Central memory CD8-positive, alpha-beta T cell (primary cell): ENCODE results near the gene AURKA.

Experiments
- ATAC-seq: fragments of 150-1000 bp; cut with Tn5 transposase; replicated peaks from 2 replicates; pipeline ENCODE4 v1.10.0; 2022; ENCODE audit warnings: mild to moderate bottlenecking, moderate FRiP score, moderate number of reproducible peaks; ENCODE audit not compliant: poor library complexity, severe bottlenecking; ENCODE audit errors: extremely low read depth
- DNase-seq, 2 donors: peaks; one replicate each; pipeline ENCODE4 v3.0.0; 2021; ENCODE audit warnings: low spot score in 2 of 2
- H3K27ac Mint-ChIP-seq: one replicate; pipeline ENCODE4 v1.8.0; 2022; ENCODE audit warnings: low read depth, mild to moderate bottlenecking, moderate library complexity, mixed read lengths
- H3K27me3 Mint-ChIP-seq: one replicate; pipeline ENCODE4 v1.8.0; 2022; ENCODE audit warnings: mixed read lengths
- H3K36me3 Mint-ChIP-seq: one replicate; pipeline ENCODE4 v1.8.0; 2022; ENCODE audit warnings: mild to moderate bottlenecking, moderate library complexity, mixed read lengths; ENCODE audit not compliant: insufficient read depth
- H3K4me1 Mint-ChIP-seq: one replicate; pipeline ENCODE4 v1.8.0; 2022; ENCODE audit warnings: mixed read lengths
- H3K4me3 Mint-ChIP-seq: one replicate; pipeline ENCODE4 v1.8.0; 2022; ENCODE audit warnings: mild to moderate bottlenecking, moderate library complexity, mixed read lengths
- H3K9me3 Mint-ChIP-seq: one replicate; pipeline ENCODE4 v1.8.0; 2022; ENCODE audit warnings: mixed read lengths

AURKA gene

GRCh38 chr20:56392132-56392880 is at the start of gene AURKA, which contains the start of gene CSTF1:
TSS of gene AURKA (minus strand) at chr20:56392215. CDS start at chr20:56388197, 4,018 bp downstream.
TSS of gene CSTF1 (plus strand) at chr20:56392645. CDS start at chr20:56395553, 2,908 bp downstream.
- no peak within 1 kb of the TSS for H3K4me3 Mint-ChIP-seq
- ATAC-seq (peak; percentile 88), DNase-seq (peak; percentile 98)
- no peaks in the 10 kb centered on the region for H3K9me3 Mint-ChIP-seq
- H3K27ac Mint-ChIP-seq, result no peak within 1 kb of the TSS
- H3K36me3 Mint-ChIP-seq, result peaks cover 22% of the 10 kb centered on the region
- peaks cover 23% of the 10 kb centered on the region for H3K4me1 Mint-ChIP-seq
- no peaks in the 10 kb centered on the region for H3K27me3 Mint-ChIP-seq

GRCh38 chr20:56440346-56441007 is 48.5 kb upstream of the AURKA start:
- Mint-ChIP-seq H3K9me3 (no peaks in the 10 kb centered on the region), H3K4me1 (peaks cover 42% of the 10 kb centered on the region), H3K27ac (peak overlapping the region; percentile 50), H3K36me3 (peaks cover 10% of the 10 kb centered on the region), H3K4me3 (peak overlapping the region; percentile 55), H3K27me3 (no peaks in the 10 kb centered on the region)
- DNase-seq (peak in 1 of 2 donors; percentile 35), ATAC-seq (peak; percentile 68)

DNA sequence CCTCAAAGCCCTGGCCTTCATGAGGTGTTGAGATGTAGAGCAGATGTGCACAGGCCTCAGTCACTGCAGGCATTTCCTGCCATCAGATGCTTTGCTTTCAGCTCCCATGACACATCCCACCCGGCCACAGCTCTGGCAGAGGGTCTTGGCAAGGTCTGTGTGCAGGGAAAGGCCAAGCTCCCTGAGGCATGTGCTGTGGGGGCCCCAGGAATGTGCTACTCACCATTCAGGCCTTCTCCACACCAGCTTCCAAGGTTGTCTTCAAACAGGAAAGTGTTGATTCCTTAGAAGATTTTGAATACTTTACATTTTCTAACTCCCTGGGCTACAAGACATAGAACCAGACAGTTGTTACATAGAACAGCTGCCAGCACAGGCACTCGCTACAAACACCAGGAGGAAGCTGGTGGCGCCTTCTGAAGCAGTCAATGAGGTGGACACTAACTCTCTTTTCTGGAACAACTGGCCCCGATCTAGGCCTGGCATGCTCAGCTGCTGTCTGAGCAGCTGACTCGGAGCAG is 47.8 kb upstream of the AURKA start:
- H3K4me1 Mint-ChIP-seq, result peaks cover 42% of the 10 kb centered on the region
- no peaks in the 10 kb centered on the region for H3K27me3 Mint-ChIP-seq
- no peaks in the 10 kb centered on the region for H3K9me3 Mint-ChIP-seq
- ATAC-seq (no peak), DNase-seq (no peak)
- H3K27ac Mint-ChIP-seq, result peak overlapping the region; percentile 50
- H3K36me3 Mint-ChIP-seq, result peaks cover 8% of the 10 kb centered on the region
- H3K4me3 Mint-ChIP-seq, result peak overlapping the region; percentile 55

GRCh38 chr20:56438284-56438683 is 46.3 kb upstream of the AURKA start:
- H3K4me1 Mint-ChIP-seq, result peaks cover 50% of the 10 kb centered on the region
- H3K9me3 Mint-ChIP-seq, result no peaks in the 10 kb centered on the region
- no peak overlapping the region for H3K4me3 Mint-ChIP-seq
- no peak for ATAC-seq
- peaks cover 8% of the 10 kb centered on the region for H3K36me3 Mint-ChIP-seq
- H3K27me3 Mint-ChIP-seq, result no peaks in the 10 kb centered on the region
- DNase-seq, result no peak
- H3K27ac Mint-ChIP-seq, result peak overlapping the region; percentile 79

GRCh38 chr20:56437196-56437960 is 45.4 kb upstream of the AURKA start:
- DNase-seq, result no peak
- Mint-ChIP-seq H3K4me3 (no peak overlapping the region), H3K9me3 (no peaks in the 10 kb centered on the region), H3K36me3 (peaks cover 8% of the 10 kb centered on the region), H3K4me1 (peaks cover 54% of the 10 kb centered on the region), H3K27ac (no peak overlapping the region), H3K27me3 (no peaks in the 10 kb centered on the region)
- no peak for ATAC-seq

DNA sequence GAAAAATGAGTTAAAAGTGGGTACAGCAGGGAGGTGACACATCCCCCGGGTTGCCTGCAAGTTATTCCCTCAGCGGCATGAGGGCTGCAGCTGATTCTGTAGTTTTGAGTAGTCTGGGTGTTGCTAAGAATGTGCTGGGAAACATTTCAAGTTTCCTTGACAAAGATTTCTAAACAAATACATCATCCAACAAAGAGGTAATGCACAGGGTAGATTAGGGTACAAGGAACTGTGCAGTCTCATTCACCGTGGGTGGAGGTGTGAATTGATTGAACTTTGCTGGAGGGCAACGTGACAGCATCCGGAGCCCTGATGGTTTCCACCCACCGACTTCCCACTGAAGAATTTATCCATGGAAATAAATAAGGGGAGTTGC is 41.9 kb upstream of the AURKA start:
- H3K4me3 Mint-ChIP-seq, result no peak overlapping the region
- H3K4me1 Mint-ChIP-seq, result peaks cover 47% of the 10 kb centered on the region
- no peak for ATAC-seq
- H3K27me3 Mint-ChIP-seq, result no peaks in the 10 kb centered on the region
- H3K27ac Mint-ChIP-seq, result peak overlapping the region; percentile 42
- no peaks in the 10 kb centered on the region for H3K9me3 Mint-ChIP-seq
- H3K36me3 Mint-ChIP-seq, result peaks cover 12% of the 10 kb centered on the region
- DNase-seq, result no peak

GRCh38 chr20:56433221-56433879 is 41.3 kb upstream of the AURKA start:
- ATAC-seq (no peak), DNase-seq (no peak)
- Mint-ChIP-seq H3K27me3 (no peaks in the 10 kb centered on the region), H3K36me3 (peaks cover 12% of the 10 kb centered on the region), H3K9me3 (no peaks in the 10 kb centered on the region), H3K4me3 (no peak overlapping the region), H3K4me1 (peaks cover 47% of the 10 kb centered on the region), H3K27ac (peak overlapping the region; percentile 42)

DNA sequence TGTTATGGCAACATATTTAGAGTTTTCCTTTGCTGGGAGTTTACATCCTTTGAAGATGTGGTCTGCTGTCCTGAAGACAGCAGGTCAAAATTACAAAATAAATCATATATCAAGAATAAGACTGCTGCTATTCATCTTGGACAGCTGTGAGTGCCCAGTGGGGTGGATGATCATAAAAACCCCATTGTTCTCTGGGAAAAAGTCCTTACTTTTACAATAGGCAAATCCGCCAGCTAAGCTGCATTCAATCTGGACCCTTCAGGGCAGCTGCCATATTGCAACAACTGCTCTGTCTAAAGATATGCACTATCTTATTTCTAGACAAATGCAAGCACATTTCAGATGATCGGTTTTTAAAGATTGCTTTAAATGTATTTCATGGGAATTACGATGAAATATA is 39.5 kb upstream of the AURKA start:
- Mint-ChIP-seq H3K4me1 (peaks cover 45% of the 10 kb centered on the region), H3K36me3 (peaks cover 5% of the 10 kb centered on the region), H3K27ac (no peak overlapping the region), H3K27me3 (no peaks in the 10 kb centered on the region), H3K9me3 (no peaks in the 10 kb centered on the region), H3K4me3 (no peak overlapping the region)
- DNase-seq (no peak), ATAC-seq (no peak)

- H3K9me3 Mint-ChIP-seq, result no peaks in the 10 kb centered on the region
- ATAC-seq, result no peak
- peaks cover 45% of the 10 kb centered on the region for H3K4me1 Mint-ChIP-seq
- H3K27ac Mint-ChIP-seq, result peak overlapping the region; percentile 89
- no peaks in the 10 kb centered on the region for H3K27me3 Mint-ChIP-seq
- H3K4me3 Mint-ChIP-seq, result no peak overlapping the region
- peaks cover 4% of the 10 kb centered on the region for H3K36me3 Mint-ChIP-seq
- DNase-seq, result no peak
Measured at GRCh38 chr20:56430957-56431356, 38.9 kb upstream of the AURKA start.

DNA sequence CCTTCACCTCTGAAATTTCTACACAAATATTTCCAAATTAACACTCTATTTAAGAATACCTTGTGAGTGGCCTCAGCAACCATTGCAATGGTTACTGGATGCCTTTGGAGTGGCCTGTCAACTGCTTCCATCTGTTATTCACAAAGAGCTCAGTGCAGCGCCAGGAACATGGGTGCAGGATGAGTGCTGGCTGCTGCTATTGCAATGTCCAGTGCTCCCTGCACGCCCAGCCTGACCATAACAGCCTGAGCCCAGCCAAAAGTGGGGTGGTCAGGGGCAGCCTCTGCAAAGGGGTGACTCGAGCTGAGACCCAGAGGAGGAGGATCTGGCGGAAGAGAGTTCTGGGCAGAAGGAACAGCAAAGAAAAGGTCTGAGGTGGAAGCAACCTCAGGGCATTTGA is 38.4 kb upstream of the AURKA start:
- peak overlapping the region; percentile 66 for H3K4me3 Mint-ChIP-seq
- ATAC-seq, result no peak
- peaks cover 45% of the 10 kb centered on the region for H3K4me1 Mint-ChIP-seq
- H3K27me3 Mint-ChIP-seq, result no peaks in the 10 kb centered on the region
- no peaks in the 10 kb centered on the region for H3K9me3 Mint-ChIP-seq
- DNase-seq, result no peak
- peak overlapping the region; percentile 89 for H3K27ac Mint-ChIP-seq
- peaks cover 3% of the 10 kb centered on the region for H3K36me3 Mint-ChIP-seq

DNA sequence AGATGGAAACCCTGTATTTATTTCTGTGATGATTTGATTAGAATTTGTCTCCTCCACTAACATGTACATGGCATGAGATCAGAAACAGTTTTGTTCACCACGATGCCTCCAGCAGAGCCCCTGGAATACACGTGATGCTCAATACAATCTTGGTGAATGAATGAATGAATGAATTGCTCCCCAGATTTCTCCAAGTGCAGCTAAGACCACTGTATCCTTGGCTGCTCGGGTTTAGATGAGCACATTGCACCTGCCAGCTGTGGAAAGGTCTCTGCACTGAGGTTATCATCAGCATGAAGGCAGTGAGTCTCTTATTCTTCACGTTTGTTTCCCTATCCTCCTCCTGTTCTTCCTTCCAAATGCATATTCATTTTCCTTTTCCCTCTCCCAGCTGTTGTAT is 37.9 kb upstream of the AURKA start:
- no peaks in the 10 kb centered on the region for H3K9me3 Mint-ChIP-seq
- ATAC-seq, result no peak
- peaks cover 45% of the 10 kb centered on the region for H3K4me1 Mint-ChIP-seq

GRCh38 chr20:56429502-56429901 is 37.5 kb upstream of the AURKA start:
- no peak for DNase-seq
- H3K36me3 Mint-ChIP-seq, result peaks cover 3% of the 10 kb centered on the region
- peak overlapping the region; percentile 66 for H3K4me3 Mint-ChIP-seq
- H3K4me1 Mint-ChIP-seq, result peaks cover 45% of the 10 kb centered on the region
- ATAC-seq, result no peak
- H3K27ac Mint-ChIP-seq, result peak overlapping the region; percentile 89
- no peaks in the 10 kb centered on the region for H3K27me3 Mint-ChIP-seq
- no peaks in the 10 kb centered on the region for H3K9me3 Mint-ChIP-seq

More for the DNA sequence above, 37.9 kb upstream of the AURKA start:
- Mint-ChIP-seq H3K4me3 (peak overlapping the region; percentile 66), H3K27me3 (no peaks in the 10 kb centered on the region), H3K27ac (peak overlapping the region; percentile 89), H3K36me3 (peaks cover 3% of the 10 kb centered on the region)
- no peak for DNase-seq
